Jurkat, Clone E6-1 (cell line): ENCODE data around the gene EIF3B.
"Not testable (repeated sequence)": the region's sequence is repeated elsewhere in the genome, so short reads cannot be mapped to it uniquely, and the experiment has no call there.

ENCODE experiments used
- DNase-seq: peaks from one replicate; pipeline ENCODE4 v3.0.0-alpha.2; 2011; ENCODE audit warnings: low read depth, low spot score
- H3K4me3 ChIP-seq: 2 replicates; pipeline ENCODE4 v1.5.1; 2011; ENCODE audit warnings: mild to moderate bottlenecking, low read length, control low read depth, moderate library complexity

Gene EIF3B

GRCh38 chr7:2416650-2417049 lies 62.0 kb downstream of the EIF3B start:
- DNase-seq: no peak
- no peak overlapping the region for H3K4me3 ChIP-seq

GRCh38 chr7:2417178-2417577 lies 62.6 kb downstream of the EIF3B start:
- not testable (repeated sequence) for DNase-seq, H3K4me3 ChIP-seq

- no peak for DNase-seq
Observed at GRCh38 chr7:2417981-2418481, 63.4 kb downstream of the EIF3B start.

GRCh38 chr7:2420216-2420933 lies 65.7 kb downstream of the EIF3B start:
- no peak for DNase-seq
- H3K4me3 ChIP-seq: no peak overlapping the region

More at GRCh38 chr7:2417981-2418481, 63.4 kb downstream of the EIF3B start:
- H3K4me3 ChIP-seq: no peak overlapping the region

- no peak overlapping the region for H3K4me3 ChIP-seq
- DNase-seq: no peak
Observed at GRCh38 chr7:2421943-2422310, 67.3 kb downstream of the EIF3B start.

- H3K4me3 ChIP-seq: no peak overlapping the region
- DNase-seq: no peak
Observed at GRCh38 chr7:2425749-2426148, 71.1 kb downstream of the EIF3B start.
